Fibroblast of lung (primary cell): ENCODE measurements around the gene IL1RAP. TPM values are rescaled to one million over a fixed set of nuclear protein-coding genes. Genes with fewer than 3 reads are reported as not detected.

Experiments used
- DNase-seq, 2 donors: peaks; one replicate each; pipeline versions ENCODE4 v3.0.0 to v3.0.0-alpha.2; 2010; ENCODE audit warnings: low read depth in 2 of 2
- H2AFZ ChIP-seq: 2 replicates; pipeline ENCODE4 v1.5.1; 2012; ENCODE audit warnings: low read length, control low read depth, inconsistent platforms
- H3K27ac ChIP-seq: 2 replicates; pipeline ENCODE4 v1.5.1; 2011; ENCODE audit warnings: low read length, control low read depth; ENCODE audit not compliant: insufficient read depth
- H3K27me3 ChIP-seq: 2 replicates; pipeline ENCODE4 v1.5.1; 2011; ENCODE audit warnings: mild to moderate bottlenecking, low read length; ENCODE audit not compliant: control insufficient read depth, insufficient read depth
- H3K36me3 ChIP-seq: 2 replicates; pipeline ENCODE4 v1.5.1; 2011; ENCODE audit warnings: low read length; ENCODE audit not compliant: control insufficient read depth, insufficient read depth
- H3K4me1 ChIP-seq: 2 replicates; pipeline ENCODE4 v1.5.1; 2011; ENCODE audit warnings: low read length; ENCODE audit not compliant: control insufficient read depth, insufficient read depth; ENCODE audit errors: extremely low read depth
- H3K4me2 ChIP-seq: 2 replicates; pipeline ENCODE4 v1.5.1; 2011; ENCODE audit warnings: low read length, control low read depth; ENCODE audit not compliant: insufficient read depth; ENCODE audit errors: extremely low read depth
- H3K4me3 ChIP-seq, 4 experiments: fragments of 200-600 bp in 1 of 4; sonication (generic) in 1 of 4; replicated peaks in 1 of 4; 2 replicates each; pipeline ENCODE4 v1.5.1; 2011 to 2016; ENCODE audit warnings: low read length in 4 of 4, low read depth in 3 of 4, mild to moderate bottlenecking in 3 of 4, control low read depth in 2 of 4, inconsistent platforms in 1 of 4, mixed read lengths in 1 of 4; ENCODE audit not compliant: insufficient read depth in 1 of 4; ENCODE audit errors: control extremely low read depth in 1 of 4
- H3K79me2 ChIP-seq: 2 replicates; pipeline ENCODE4 v1.5.1; 2012; ENCODE audit warnings: mild to moderate bottlenecking, low read length, inconsistent platforms; ENCODE audit not compliant: control insufficient read depth, insufficient read depth
- H3K9ac ChIP-seq: 2 replicates; pipeline ENCODE4 v1.5.1; 2011; ENCODE audit warnings: mild to moderate bottlenecking, low read length, control low read depth; ENCODE audit not compliant: insufficient read depth
- H3K9me3 ChIP-seq: 2 replicates; pipeline ENCODE4 v1.5.1; 2012; ENCODE audit warnings: low read depth, low read length; ENCODE audit not compliant: control insufficient read depth, insufficient read depth
- H4K20me1 ChIP-seq: 2 replicates; pipeline ENCODE4 v1.5.1; 2011; ENCODE audit warnings: low read length; ENCODE audit not compliant: control insufficient read depth, insufficient read depth; ENCODE audit errors: extremely low read depth
- CTCF ChIP-seq, 2 donors: IDR thresholded peaks in 1 of 2; conservative IDR thresholded peaks in 1 of 2; 1 replicate in 1 of 2; 2 replicates in 1 of 2; pipeline ENCODE4 v1.5.1; 2011 to 2012; ENCODE audit warnings: low read length in 2 of 2, control low read depth in 1 of 2, inconsistent platforms in 1 of 2, low read depth in 1 of 2, mild to moderate bottlenecking in 1 of 2
- EZH2 ChIP-seq: IDR thresholded peaks from 2 replicates; pipeline ENCODE4 v1.5.1; 2012; ENCODE audit warnings: low read length, control low read depth, mild to moderate bottlenecking; ENCODE audit errors: missing control alignments
- polyA plus RNA-seq, 2 donors: library from polyadenylated mRNA; depleted of rRNA in 1 of 2; stranded (reverse) in 1 of 2; unstranded in 1 of 2; fragments of >200 nt; gene quantifications; 2 replicates each; pipeline ENCODE4 v1.2.1, GENCODE V29; 2011 to 2012; ENCODE audit warnings: missing spikeins in 1 of 2
- total RNA-seq: library from RNA; depleted of rRNA; stranded (reverse); fragments of >200 nt; gene quantifications from 2 replicates; pipeline ENCODE4 v1.2.1, GENCODE V29; 2014

The IL1RAP gene
- total and polyA plus RNA-seq, 2 donors (not counting 1 experiment from before 2014, with no cell fraction given) = 10.2 to 12.6 TPM

- Histone ChIP-seq H3K27me3 (no peaks in the 10 kb centered on the region), H3K9me3 (no peaks in the 10 kb centered on the region), H3K4me1 (no peaks in the 10 kb centered on the region), H3K4me3 (no peak overlapping the region), H3K27ac (no peak overlapping the region), H4K20me1 (no peaks in the 10 kb centered on the region), H3K79me2 (no peaks in the 10 kb centered on the region), H3K36me3 (no peaks in the 10 kb centered on the region), H2AFZ (no peak overlapping the region), H3K4me2 (no peak overlapping the region), H3K9ac (no peak overlapping the region)
- no peak for TF ChIP-seq EZH2
- DNase-seq = no peak
Measured at GRCh38 chr3:190626951-190627620, 113.2 kb downstream of the IL1RAP start.

- no peaks in the 10 kb centered on the region for H4K20me1 ChIP-seq
- H2AFZ ChIP-seq = no peak overlapping the region
- no peaks in the 10 kb centered on the region for H3K79me2 ChIP-seq
- no peaks in the 10 kb centered on the region for H3K27me3 ChIP-seq
- H3K4me3 ChIP-seq = no peak overlapping the region
- no peak for DNase-seq
- no peak overlapping the region for H3K9ac ChIP-seq
- no peaks in the 10 kb centered on the region for H3K4me1 ChIP-seq
- H3K36me3 ChIP-seq = no peaks in the 10 kb centered on the region
- TF ChIP-seq CTCF (conservative IDR thresholded peaks at IDR 0.05 in 1 of 2, IDR thresholded peaks at IDR 0.05 in 1 of 2; ENCODE audit: low read depth in 1 of 2, low read length in 2 of 2) = no peak
- no peak for TF ChIP-seq EZH2
- H3K9me3 ChIP-seq = no peaks in the 10 kb centered on the region
- no peak overlapping the region for H3K27ac ChIP-seq
- H3K4me2 ChIP-seq = no peak overlapping the region
Measured at GRCh38 chr3:190629088-190629487, 115.2 kb downstream of the IL1RAP start.

- H3K9me3 ChIP-seq = no peaks in the 10 kb centered on the region
- no peaks in the 10 kb centered on the region for H3K36me3 ChIP-seq
- H3K79me2 ChIP-seq = no peaks in the 10 kb centered on the region
- no peak overlapping the region for H3K27ac ChIP-seq
- DNase-seq = no peak
- no peak overlapping the region for H2AFZ ChIP-seq
- no peaks in the 10 kb centered on the region for H3K4me1 ChIP-seq
- no peak overlapping the region for H3K4me3 ChIP-seq
- no peak overlapping the region for H3K9ac ChIP-seq
- H4K20me1 ChIP-seq = no peaks in the 10 kb centered on the region
- H3K4me2 ChIP-seq = no peak overlapping the region
- H3K27me3 ChIP-seq = no peaks in the 10 kb centered on the region
- TF ChIP-seq CTCF (conservative IDR thresholded peaks at IDR 0.05 in 1 of 2, IDR thresholded peaks at IDR 0.05 in 1 of 2; ENCODE audit: low read depth in 1 of 2, low read length in 2 of 2) = no peak
- TF ChIP-seq EZH2 = no peak
Measured at GRCh38 chr3:190631295-190631694, 117.4 kb downstream of the IL1RAP start.
